NCI-H510A (cell line): Measurements from ENCODE around the gene CETN2.
"Not testable (repeated sequence)": the region's sequence is repeated elsewhere in the genome, so short reads cannot be mapped to it uniquely, and the experiment has no call there.

Source experiments
- DNase-seq: peaks from one replicate; lab custom pipeline; 2025; lab: John Stamatoyannopoulos, UW

The CETN2 gene

GRCh38 chrX:152830312-152831305 is at the start of gene CETN2, which contains the start of gene NSDHL:
Gene CETN2 (minus strand): TSS chrX:152830757. CDS start chrX:152830710, 47 bp downstream.
Gene NSDHL (plus strand): TSS chrX:152831063. CDS start chrX:152846325, 15,262 bp downstream.
- DNase-seq: peak; percentile 95

- DNase-seq: no peak
Observed at GRCh38 chrX:152878976-152879755, 48.6 kb upstream of the CETN2 start.

- DNase-seq: no peak
Observed at GRCh38 chrX:152876931-152877840, 46.6 kb upstream of the CETN2 start.

DNA sequence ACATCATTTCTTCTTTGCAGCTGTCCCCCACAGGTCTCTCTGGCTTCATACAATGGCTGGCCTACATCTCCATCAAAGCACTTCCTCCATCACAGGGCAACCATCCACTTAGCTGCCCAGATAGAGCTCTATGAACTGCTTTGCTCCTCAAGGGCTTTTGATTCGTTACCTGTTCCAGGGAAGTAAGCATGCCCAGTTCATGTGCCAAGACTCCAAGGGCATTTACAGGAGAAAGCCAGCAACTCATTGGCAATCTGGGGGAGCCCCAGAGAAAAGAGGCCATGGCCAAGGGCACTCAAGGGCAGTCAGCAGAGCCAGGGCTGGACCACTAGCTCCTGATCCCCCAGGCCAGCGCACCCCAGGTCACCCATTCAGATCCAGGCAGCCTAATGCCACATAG is 42.8 kb upstream of the CETN2 start:
- DNase-seq: no peak

DNA sequence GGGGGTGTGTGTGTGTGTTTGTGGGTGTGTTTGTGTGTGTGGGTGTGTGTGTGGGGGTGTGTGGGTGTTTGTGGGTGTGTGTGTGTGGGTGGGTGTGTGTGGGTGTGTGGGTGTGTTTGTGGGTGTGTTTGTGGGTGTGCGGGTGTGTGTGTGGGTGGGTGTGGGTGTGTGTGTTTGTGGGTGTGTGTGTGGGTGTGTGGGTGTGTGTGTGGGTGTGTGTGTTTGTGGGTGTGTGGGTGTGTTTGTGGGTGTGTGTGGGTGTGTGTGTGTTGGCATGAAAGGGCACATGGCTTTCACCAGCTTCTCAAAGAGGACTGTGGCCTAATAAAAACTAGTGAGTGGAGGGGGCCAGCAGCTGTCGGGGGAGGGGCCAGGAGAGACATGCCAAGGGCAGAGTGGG is 42.0 kb upstream of the CETN2 start:
- no peak for DNase-seq

DNA sequence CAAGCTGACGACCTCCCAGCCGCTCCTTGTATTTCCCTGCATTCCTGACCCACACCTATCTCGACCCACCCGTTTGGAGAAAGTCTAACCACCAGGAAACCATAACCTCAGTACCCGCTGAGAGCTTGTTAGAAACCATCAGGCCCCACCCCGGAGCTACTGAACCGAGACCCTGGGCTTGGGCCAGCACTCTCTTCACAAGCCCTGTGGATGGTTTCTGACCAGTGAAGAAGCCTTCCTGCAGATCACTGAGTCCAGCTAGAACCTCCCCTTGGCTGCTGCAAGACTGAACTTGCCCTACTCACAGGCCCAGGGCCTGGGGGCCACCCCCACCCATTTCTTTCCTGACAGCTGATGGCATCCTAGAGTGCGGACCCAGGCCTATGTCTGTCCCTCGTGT is 40.7 kb upstream of the CETN2 start:
- DNase-seq: no peak

DNA sequence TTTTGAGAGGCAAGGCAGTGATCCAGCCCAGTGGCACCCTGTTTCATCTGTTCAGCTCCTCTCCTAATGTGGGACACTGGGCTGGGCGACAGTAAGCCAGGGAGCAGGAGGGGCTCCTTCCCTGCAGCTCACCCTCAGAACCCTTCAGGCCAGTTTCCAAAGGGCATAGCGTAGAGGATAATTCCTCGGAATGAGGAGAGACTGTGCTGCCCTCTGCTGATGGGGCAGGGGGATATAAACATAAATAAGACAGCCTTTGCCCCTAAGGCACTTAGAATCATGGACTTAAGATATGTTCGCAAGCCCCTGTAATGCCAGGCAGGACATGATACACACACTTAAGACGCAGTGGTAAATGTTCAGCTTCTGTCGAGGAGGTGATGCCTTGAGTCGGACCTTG is 39.4 kb upstream of the CETN2 start:
- DNase-seq: no peak

DNA sequence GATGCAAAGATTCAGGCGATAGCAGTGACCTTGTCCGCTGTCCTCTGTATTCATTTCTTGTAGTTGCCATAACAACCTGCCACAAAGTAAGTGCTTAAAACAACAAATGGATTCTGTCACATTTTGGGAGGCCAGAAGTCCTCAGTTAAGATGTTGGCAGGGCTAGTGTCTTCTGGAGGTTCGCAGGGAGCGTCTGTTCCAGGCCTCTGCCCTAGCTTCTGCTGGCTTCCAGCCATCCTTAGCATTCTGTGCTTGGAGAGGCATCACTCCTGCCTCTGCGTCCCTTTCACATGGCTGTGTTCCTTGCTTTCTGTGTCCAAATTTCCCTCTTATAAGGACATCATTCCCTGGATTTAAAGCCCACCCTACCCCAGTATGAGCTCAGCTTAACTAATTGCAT is 35.8 kb upstream of the CETN2 start:
- DNase-seq: no peak

DNA sequence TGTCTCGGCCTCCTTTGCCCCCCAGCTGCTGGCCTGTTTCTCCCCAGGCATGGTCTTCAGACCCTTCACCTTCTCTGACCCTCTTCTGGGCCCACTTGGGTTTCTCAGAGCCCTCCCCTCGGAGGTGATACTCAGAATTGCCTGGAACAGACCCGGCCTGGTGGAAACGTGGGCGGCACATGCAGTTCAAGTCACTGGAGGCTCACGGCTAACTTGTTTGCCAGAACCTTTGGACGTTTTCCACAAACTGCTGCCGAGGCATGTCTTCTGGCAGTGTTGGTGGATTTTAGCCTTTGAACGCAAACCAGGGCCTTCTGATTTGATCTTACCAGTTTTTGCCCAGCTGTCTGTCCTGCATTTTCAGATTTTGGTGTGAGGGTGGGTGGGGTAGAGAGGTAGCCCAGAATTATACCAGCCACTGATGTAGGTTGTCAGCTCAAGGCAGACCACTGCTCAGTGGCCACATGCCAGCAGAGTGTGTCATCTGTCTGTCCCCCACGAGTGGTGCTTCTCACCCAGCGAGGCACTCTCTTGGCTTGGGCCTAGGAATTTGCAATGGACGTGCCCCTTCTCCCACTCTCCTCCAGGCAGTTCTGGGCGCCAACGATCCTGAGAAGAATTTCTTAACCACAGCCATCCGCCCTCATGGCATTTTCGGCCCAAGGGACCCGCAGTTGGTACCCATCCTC is 34.8 kb upstream of the CETN2 start:
- DNase-seq: no peak

- DNase-seq: no peak
Observed at GRCh38 chrX:152861826-152862225, 31.3 kb upstream of the CETN2 start.

DNA sequence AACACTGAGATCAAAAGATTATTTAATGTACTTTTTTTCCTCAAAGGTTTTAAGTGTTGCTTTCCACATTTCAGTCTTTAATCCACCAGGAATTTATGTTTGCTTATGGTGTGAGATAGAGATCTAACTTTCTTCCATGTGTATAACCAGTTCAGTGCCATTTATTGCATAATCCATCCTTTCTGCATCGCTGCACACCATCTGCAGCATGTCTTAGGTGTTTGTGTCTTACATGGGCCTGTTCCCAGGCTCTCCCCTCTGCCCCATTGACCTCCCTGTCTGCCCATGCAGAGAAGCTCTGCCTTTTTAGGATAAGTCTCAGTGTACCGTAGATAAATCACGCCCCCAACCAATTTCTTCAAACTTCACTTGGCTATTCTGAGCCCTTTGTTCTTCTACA is 30.6 kb upstream of the CETN2 start:
- DNase-seq: no peak

DNA sequence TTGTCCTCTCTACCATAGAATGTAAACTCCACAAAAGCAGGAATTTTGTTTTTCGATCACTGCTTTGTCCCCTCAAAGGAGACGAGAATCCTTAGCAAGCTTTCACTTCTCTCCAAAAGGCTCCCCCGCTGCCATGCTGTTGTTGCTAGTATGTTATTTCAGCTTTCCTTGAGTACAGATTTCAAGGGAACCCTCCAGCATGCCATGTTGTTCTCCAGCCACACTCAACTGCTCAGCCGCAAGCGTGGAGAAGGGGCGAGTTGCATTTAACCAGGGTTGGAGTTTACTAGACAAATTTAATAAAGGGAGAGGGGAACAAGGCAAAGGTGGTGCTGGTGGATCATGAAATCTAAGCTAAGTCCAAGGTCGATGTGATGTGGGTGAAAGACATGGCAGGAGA is 23.4 kb upstream of the CETN2 start:
- DNase-seq: no peak

- DNase-seq: no peak
Observed at GRCh38 chrX:152850465-152850864, 19.9 kb upstream of the CETN2 start.

GRCh38 chrX:152847281-152847680 is 16.7 kb upstream of the CETN2 start:
- DNase-seq: no peak

GRCh38 chrX:152845618-152846240 is 15.2 kb upstream of the CETN2 start:
- DNase-seq: no peak

DNA sequence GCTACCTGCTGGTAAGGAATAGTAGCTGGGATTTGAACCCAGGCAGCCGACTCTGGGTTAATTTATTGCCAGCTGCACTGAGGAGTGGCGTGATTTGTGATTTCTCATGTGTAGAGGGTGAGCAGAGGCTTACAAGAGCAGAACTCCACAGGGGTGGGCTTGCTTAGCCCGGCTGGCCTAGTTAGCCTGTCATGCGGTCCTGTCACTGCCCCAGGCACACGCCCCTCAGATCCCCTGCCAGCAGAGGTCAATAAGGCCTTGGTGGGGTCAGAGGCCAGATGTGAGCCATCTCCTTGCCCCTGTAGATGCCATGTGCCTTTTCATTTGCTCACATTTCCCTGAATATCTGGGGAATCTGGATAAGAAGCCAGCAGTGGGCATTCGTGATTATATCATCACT is 13.7 kb upstream of the CETN2 start:
- DNase-seq: no peak

DNA sequence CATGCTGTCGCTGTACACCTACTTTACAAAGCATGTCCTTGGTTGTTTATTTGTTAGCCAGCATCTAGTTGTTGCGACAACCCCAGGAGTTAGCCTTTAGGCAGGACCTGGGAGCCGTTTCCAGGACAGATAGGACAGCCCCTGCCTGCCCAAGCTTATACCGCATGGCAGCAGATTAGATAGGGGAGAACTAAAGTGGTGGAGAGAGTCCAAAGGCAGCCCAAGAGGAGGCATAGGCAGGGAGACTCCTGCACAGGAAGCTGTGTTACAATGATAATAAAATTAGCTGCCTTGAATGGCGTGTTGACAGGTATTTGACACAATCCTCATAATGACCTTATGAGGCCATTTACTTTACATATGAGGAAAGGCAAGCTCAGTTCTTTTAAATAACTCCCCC is 13.3 kb upstream of the CETN2 start:
- DNase-seq: no peak

DNA sequence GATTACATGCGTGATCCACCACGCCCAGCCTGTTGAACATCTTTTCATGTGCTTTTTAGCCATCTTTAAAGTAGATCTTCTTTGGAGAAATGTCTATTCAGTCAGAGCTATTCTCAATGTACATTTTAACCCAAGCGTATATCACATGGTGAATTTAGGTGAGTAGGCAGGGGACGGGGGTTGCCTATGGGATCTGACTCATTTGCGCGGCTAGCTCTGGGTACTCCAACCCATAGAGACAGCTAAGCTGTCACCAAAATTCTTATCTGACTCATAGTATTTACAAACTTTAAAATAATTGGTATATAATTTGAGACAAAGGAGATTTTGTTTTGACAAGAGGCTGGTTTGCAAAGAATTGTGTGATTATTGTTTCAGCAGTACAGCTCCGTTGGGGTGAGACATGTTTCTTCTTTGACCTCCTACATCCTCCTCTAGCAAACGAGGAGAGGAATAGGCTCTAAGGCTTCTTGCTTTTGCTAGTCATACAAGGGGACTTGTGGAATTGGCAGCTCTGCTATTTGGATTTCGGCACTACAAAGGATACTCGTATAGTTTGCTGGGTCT is 12.3 kb upstream of the CETN2 start:
- DNase-seq: no peak

DNA sequence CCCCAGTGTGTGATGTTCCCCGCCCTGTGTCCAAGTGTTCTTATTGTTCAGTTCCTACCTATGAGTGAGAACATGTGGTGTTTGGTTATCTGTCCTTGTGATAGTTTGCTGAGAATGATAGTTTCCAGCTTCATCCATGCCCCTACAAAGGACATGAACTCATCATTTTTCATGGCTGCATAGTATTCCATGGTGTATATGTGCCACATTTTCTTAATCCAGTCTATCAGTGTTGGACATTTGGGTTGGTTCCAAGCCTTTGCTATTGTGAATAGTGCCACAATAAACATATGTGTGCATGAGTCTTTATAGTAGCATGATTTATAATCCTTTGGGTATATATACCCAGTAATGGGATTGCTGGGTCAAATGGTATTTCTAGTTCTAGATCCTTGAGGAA is 4.9 kb upstream of the CETN2 start:
- DNase-seq: not testable (repeated sequence)

- no peak for DNase-seq
Observed at GRCh38 chrX:152833378-152833777, 2.8 kb upstream of the CETN2 start.
